Sciatic nerve (tissue), 2 donors: ENCODE data around the gene RFC4. TPM values are rescaled to one million over a fixed set of nuclear protein-coding genes. Genes with fewer than 3 reads are reported as not detected.
"Not testable (repeated sequence)": the region's sequence is repeated elsewhere in the genome, so short reads cannot be mapped to it uniquely, and the experiment has no call there.

ENCODE experiments used
- ATAC-seq: fragments of 200-7000 bp; cut with Tn5 transposase; one replicate; pipeline ENCODE4 v1.9.1; 2020; ENCODE audit warnings: mild to moderate bottlenecking, moderate library complexity
- DNase-seq: peaks from one replicate; pipeline ENCODE4 v3.0.0-alpha.2; 2020; ENCODE audit warnings: low spot score
- intact Hi-C: fragments of 100-400 bp; cut with DNase I; formaldehyde crosslinking; loops from one replicate; pipeline ENCODE4 v1.14.2; 2022
- total RNA-seq: library from RNA; stranded (reverse); fragmentation: NEBNext Ultra II Directional; extraction: Animal tissue kit (Norgen Biotek cat#: 25700); gene quantifications from one replicate; pipeline ENCODE4 v1.2.1, GENCODE V29; 2021
- donor health status: DM: no; HTN: no; CAD: no.
- donor health status: DM: no; HTN: no; CAD: no.

The RFC4 gene, protein sequence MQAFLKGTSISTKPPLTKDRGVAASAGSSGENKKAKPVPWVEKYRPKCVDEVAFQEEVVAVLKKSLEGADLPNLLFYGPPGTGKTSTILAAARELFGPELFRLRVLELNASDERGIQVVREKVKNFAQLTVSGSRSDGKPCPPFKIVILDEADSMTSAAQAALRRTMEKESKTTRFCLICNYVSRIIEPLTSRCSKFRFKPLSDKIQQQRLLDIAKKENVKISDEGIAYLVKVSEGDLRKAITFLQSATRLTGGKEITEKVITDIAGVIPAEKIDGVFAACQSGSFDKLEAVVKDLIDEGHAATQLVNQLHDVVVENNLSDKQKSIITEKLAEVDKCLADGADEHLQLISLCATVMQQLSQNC
- 11.5 TPM for total RNA-seq

GRCh38 chr3:186806089-186807055 is at the start of gene RFC4:
RFC4 (minus strand) TSS chr3:186806482; CDS start chr3:186804713, 1,769 bp downstream.
- intact Hi-C loops, result no loop called here
- ATAC-seq (peak; percentile 97), DNase-seq (peak; percentile 92)

DNA sequence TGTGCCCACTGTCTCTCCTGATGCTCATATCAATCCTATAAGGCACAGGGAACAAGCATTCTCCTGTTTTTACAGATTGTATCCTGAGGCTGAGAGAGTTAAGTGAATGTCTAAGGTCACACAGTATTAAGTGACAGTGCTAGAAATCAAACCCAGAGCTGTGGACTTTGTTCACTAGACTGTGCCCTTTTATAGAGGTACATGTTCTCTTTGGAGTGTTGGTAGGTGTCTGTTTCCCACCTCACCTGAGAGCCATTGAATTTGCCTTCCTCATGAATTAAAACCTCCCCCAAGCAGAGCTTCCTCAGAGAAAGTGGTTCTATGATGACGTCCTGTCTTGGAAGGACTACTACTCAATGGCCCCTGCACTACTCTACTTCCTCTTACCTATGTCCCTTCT is 48.7 kb upstream of the RFC4 start:
- ATAC-seq, result no peak
- intact Hi-C loops, result no loop called here

GRCh38 chr3:186854146-186854545 is 47.9 kb upstream of the RFC4 start:
- DNase-seq, result no peak
- intact Hi-C loops, result no loop called here
- ATAC-seq, result no peak

More for the DNA sequence above, 48.7 kb upstream of the RFC4 start:
- DNase-seq, result no peak

GRCh38 chr3:186852994-186853393 is 46.7 kb upstream of the RFC4 start:
- intact Hi-C loops, result no loop called here
- no peak for DNase-seq
- ATAC-seq, result no peak

DNA sequence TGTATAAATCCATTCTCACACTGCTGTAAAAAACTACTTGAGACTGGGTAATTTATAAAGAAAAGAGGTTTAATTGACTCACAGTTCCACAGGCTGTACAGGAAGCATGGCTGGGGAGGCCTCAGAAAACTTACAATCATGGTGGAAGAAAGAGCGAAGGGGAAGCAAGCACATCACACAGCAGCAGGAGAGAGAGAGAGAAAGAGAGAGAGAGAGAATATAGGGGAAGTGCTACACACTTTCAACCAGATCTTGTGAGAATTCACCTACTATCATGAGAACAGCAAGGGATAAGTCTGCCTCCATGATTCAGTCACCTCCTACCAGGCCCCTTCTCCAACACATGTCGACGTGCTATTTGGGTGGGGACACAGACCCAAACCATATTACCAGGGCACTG is 45.6 kb upstream of the RFC4 start:
- intact Hi-C loops, ATAC-seq, DNase-seq: not testable (repeated sequence)

GRCh38 chr3:186849374-186849975 is 43.2 kb upstream of the RFC4 start:
- intact Hi-C loops, result loop anchor here (10.0 kb wide), 1 partner anchor 315 kb away; no protein-coding TSS in a partner anchor

DNA sequence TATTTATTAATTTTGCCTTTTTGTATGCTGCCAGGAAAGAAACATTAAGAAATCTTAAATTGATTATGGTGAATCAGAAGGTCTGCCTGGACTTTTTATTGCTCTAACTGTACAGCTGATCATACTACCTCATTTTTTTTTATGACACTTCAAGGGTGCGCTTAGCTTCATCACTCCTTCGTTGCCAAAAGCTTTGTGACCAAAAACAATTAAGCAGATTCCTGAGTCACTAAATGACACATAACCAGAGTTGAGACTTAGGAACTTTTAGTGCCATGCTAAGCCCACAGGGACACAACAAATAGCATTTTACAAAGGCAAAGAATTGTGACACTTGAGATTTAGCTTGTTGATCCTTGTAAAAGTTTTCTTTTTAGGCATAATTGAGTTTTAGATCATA is 41.2 kb upstream of the RFC4 start:
- ATAC-seq, result no peak
- intact Hi-C loops, result loop anchor here (10.0 kb wide), 1 partner anchor 317 kb away; no protein-coding TSS in a partner anchor
- DNase-seq, result no peak

More at GRCh38 chr3:186849374-186849975, 43.2 kb upstream of the RFC4 start:
- no peak for ATAC-seq
- no peak for DNase-seq

GRCh38 chr3:186845756-186846155 is 39.5 kb upstream of the RFC4 start:
- no peak for DNase-seq
- ATAC-seq, result no peak
- intact Hi-C loops, result loop anchor here (10.0 kb wide), 1 partner anchor 319 kb away; no protein-coding TSS in a partner anchor

DNA sequence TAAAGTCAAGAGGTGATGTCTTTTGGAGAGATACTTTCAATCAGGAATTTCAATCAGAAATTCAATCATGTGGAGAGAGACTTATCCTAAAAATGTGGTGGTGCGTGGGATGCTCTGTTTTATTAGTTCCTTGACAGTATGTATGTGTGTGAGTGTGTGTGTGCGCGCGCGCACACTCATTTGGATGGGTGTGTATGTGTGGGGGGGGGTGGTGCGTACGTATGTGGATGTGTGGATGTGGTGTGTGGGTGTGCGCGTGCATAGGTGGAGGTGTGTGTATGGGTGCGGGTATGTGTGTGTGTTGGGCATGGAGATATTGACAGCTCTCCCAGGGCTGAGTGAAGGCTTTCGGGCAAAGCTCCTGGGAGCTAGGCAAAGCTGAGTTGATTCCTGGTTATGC is 38.6 kb upstream of the RFC4 start:
- ATAC-seq (no peak), DNase-seq (no peak)
- intact Hi-C loops, result loop anchor here (10.0 kb wide), 1 partner anchor 320 kb away; no protein-coding TSS in a partner anchor

DNA sequence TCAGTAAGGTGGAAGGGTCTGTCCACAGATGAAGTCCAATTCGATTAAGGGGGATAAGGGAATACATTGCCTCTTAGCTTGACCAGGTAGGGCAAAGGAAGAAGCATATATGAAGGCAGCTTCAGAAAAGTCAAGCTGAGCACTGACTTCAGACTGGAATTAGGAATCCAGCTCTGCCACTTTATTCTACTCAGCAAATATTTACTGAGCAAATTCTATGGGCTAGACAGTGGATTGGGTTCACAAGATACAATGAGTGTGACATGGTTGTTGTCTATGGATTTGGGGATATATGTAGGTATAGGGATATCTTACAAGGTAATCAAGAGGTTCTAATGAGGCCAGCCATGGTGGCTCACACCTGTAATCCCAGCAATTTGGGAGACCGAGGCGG is 36.8 kb upstream of the RFC4 start:
- no peak for DNase-seq
- no peak for ATAC-seq
- intact Hi-C loops, result loop anchor here (10.0 kb wide), 1 partner anchor 322 kb away; no protein-coding TSS in a partner anchor

DNA sequence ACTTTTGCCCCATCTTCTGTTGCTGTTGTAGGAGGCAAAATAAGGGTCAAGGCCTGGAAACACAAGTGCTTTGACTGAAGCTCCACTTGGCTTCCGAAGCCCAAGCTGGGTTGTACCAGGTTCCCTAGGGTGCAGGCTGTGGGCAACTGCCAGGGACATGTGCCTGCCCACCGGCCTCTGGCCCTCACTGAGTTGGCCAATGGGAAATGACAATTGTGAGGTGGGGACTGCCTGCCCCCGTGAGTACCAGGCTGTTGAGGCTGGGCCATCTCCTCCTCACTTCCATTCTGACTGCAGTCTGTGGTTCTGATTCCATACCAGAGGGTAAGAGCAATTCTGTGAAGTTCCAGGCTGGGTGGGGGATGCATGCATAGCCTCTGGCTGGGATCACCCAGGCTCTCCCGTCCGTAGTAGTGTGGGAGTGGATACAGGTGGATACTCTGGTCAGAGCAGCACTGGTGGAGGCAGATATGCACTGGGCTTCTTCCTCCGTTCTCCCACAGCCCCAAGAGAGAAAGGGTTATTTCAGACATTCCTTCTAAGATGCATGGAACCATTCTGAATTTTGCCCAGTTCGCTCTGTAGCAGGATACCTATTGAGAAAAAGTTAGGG is 36.2 kb upstream of the RFC4 start, which contains the start of gene ADIPOQ:
Gene ADIPOQ (plus strand): TSS at position 285 of the 613 bp plus-strand sequence. CDS start 10,349 bp downstream, outside the sequence.
- intact Hi-C loops, result loop anchor here (10.0 kb wide), 1 partner anchor 322 kb away; no protein-coding TSS in a partner anchor
- ATAC-seq (peak; percentile 72), DNase-seq (no peak)

DNA sequence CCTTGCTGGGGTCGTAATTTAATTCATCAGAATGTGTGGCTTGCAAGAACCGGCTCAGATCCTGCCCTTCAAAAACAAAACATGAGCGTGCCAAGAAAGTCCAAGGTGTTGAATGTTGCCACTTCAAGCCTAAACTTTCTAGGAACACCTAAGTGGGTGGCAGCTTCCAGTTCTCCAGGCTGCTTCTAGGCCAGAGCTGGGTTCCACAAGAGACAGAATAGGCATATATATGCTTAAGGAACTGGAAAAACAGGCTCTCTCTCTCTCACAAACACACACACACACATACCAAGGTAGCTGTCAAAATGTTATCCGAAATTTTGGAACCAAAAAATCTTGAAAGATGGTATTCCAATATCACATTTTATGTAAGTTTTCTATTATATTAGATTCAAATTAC is 35.3 kb upstream of the RFC4 start:
- ATAC-seq, result no peak
- DNase-seq, result no peak
- intact Hi-C loops, result loop anchor here (10.0 kb wide), 1 partner anchor 323 kb away; no protein-coding TSS in a partner anchor

DNA sequence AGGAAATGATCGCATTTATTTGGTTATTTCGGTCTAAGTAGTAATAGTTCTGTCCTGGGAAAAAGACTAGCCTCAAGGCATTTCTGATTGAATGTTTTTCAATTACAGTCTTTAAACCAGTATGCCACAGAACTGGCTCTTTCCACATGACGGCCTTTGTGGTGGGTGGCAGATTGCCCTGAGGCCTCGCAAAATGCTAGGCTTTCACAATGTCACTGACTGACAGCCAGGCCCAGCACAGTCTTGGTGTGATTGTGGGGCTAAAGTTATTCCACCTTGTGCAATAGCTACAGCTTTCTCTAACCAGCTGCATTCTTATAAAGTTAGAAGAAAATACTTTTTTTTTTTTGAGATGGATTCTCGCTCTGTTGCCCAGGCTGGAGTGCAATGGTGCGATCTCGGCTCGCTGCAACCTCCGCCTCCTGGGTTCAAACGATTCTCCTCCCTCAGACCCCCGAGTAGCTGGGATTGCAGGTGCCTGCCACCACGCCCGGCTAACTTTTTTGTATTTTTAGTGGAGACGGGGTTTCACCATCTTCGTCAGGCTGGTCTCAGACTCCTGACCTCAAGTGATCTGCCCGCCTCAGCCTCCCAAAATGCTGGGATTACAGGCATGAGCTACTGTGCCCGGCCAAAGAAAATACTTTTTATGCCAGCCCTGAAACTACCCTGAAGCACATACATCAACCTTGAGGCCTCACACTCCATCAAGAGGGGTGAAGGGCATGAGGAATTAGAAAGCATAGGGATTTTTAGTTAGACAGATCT is 33.8 kb upstream of the RFC4 start:
- intact Hi-C loops, result loop anchor here (10.0 kb wide), 1 partner anchor 325 kb away; no protein-coding TSS in a partner anchor
- DNase-seq, result no peak
- ATAC-seq, result peak; percentile 64

- intact Hi-C loops, result no loop called here
- no peak for ATAC-seq
- no peak for DNase-seq
Observed at GRCh38 chr3:186832276-186832675, 26.0 kb upstream of the RFC4 start.

GRCh38 chr3:186831798-186832197 is 25.5 kb upstream of the RFC4 start:
- intact Hi-C loops, result loop anchor here (2.0 kb wide), 1 partner anchor 71 kb away; no protein-coding TSS in a partner anchor

DNA sequence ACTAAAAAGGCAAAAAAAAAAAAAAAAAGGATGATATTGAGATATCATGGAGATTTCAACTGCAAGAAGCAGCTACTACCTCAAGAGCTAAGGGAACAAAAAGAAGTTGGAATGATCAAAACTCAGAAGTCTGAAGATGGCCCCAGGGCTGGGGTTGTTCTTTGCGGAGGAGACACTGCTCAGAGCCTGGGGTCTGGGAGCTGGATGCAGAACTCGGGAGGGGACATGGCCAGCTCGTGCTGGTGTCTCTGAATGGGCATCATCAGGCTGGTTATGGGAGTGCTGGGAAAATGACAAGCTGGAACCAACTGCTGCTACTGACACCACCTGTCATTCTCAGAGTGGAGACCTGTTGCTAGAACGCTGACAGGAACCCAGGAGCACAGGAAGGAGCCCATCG is 22.1 kb upstream of the RFC4 start:
- intact Hi-C loops, result no loop called here
- ATAC-seq (no peak), DNase-seq (no peak)

More at GRCh38 chr3:186831798-186832197, 25.5 kb upstream of the RFC4 start:
- no peak for DNase-seq
- no peak for ATAC-seq
